ENCODE results near the gene DHX36. TPM values are rescaled to one million over a fixed set of nuclear protein-coding genes. Genes with fewer than 3 reads are reported as not detected.

Gene DHX36
- total and polyA plus RNA-seq, 2 experiments from 2014 or later: 29.6 to 60.9 TPM

DNA sequence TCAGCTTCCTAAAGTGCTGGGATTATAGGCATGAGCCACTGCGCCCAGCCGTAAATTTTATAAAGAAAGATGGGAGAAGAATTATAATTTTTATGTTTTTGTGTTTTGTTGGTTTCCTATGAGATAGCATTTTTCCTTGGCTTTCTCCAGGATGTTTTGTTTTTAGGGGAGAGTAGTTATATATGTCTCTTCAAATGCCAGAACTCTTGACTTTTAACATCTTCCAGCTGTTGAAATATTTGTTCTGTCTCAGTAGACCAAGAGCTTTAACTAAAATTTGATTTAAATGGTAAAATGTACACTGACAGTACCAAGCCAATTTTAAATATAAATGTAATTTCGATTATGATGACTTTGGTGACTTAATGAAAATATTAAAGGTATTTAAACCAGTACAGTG is 96.8 kb downstream of the DHX36 start:
- Histone ChIP-seq H3K9me3 (ENCODE audit: low read depth) (no peaks in the 10 kb centered on the region), H3K4me2 (no peak overlapping the region), H3K79me2 (no peaks in the 10 kb centered on the region), H3K9me2 (replicated peaks; ENCODE audit: insufficient read depth) (no peaks in the 10 kb centered on the region), H3K4me1 (ENCODE audit: insufficient read depth) (peaks cover 12% of the 10 kb centered on the region), H4K20me1 (ENCODE audit: insufficient read depth, poor library complexity, severe bottlenecking) (no peaks in the 10 kb centered on the region), H3K27ac (no peak overlapping the region), H3K27me3 (no peaks in the 10 kb centered on the region), H3K36me3 (replicated peaks; ENCODE audit: insufficient read depth, low read depth) (no peaks in the 10 kb centered on the region), H3K4me3 (no peak overlapping the region), H2AFZ (no peak overlapping the region)
- no peak for DNase-seq (ENCODE audit: low spot score)
- 91% methylated on average over 3 of the region's 3 CpGs for whole genome bisulfite sequencing (ENCODE audit: low lambda C conversion rate, missing lambda C conversion rate)
- TF ChIP-seq, protein P1, sequence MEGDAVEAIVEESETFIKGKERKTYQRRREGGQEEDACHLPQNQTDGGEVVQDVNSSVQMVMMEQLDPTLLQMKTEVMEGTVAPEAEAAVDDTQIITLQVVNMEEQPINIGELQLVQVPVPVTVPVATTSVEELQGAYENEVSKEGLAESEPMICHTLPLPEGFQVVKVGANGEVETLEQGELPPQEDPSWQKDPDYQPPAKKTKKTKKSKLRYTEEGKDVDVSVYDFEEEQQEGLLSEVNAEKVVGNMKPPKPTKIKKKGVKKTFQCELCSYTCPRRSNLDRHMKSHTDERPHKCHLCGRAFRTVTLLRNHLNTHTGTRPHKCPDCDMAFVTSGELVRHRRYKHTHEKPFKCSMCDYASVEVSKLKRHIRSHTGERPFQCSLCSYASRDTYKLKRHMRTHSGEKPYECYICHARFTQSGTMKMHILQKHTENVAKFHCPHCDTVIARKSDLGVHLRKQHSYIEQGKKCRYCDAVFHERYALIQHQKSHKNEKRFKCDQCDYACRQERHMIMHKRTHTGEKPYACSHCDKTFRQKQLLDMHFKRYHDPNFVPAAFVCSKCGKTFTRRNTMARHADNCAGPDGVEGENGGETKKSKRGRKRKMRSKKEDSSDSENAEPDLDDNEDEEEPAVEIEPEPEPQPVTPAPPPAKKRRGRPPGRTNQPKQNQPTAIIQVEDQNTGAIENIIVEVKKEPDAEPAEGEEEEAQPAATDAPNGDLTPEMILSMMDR (IDR thresholded peaks at IDR 0.05; ENCODE audit: poor library complexity): no peak
- no peak for TF ChIP-seq EZH2 (IDR thresholded peaks at IDR 0.05; ENCODE audit: borderline replicate concordance)
- no peak for TF ChIP-seq EZH2phosphoT487 (IDR thresholded peaks at IDR 0.05; ENCODE audit: low read depth, severe bottlenecking, unreplicated experiment)

DNA sequence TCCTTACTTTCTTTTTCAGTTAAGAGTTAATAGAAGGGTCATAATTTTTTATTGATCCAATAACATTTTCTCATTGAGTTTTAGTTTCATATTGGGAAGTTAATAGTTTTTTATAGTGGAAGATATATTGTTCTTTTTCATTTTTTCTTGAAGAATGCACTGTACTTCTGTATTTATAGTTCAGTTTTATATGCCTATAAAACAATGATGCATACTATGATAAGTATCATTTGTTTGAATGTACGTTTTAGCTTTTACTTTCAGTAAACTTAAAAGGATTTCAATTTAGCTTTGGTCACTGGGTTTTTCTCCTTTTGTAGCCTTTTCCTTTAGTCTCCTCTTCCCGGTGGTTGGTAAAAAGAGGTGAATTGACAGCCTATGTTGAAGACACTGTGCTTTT is 98.8 kb downstream of the DHX36 start:
- no peak for DNase-seq (ENCODE audit: low spot score)

DNA sequence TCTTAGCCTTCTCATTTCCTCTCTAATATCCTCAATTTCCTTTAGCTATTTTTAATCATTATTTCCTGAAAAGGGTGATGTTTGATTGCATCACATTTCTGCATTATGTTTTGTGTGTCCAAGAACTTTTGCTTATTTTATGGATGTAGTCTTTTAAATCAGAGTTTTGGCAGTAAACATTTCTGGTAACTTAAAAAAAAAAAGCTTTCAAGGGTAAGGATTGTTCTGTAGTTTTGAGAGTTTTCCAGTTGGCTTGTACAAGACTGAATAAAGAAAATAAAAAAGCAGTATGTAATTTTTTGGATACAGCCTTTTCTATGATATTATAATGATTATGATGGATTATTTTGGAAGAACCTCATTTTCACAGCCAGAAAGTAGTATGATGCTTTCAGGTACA is 99.4 kb downstream of the DHX36 start:
- Histone ChIP-seq H3K9me2 (replicated peaks; ENCODE audit: insufficient read depth) (no peaks in the 10 kb centered on the region), H4K20me1 (ENCODE audit: insufficient read depth, poor library complexity, severe bottlenecking) (no peaks in the 10 kb centered on the region), H3K4me2 (no peak overlapping the region), H3K4me1 (ENCODE audit: insufficient read depth) (peaks cover 12% of the 10 kb centered on the region), H3K79me2 (no peaks in the 10 kb centered on the region), H3K36me3 (replicated peaks; ENCODE audit: insufficient read depth, low read depth) (no peaks in the 10 kb centered on the region), H3K27me3 (no peaks in the 10 kb centered on the region), H3K4me3 (no peak overlapping the region), H3K9me3 (ENCODE audit: low read depth) (no peaks in the 10 kb centered on the region), H3K27ac (no peak overlapping the region), H2AFZ (no peak overlapping the region)
- TF ChIP-seq EZH2 (IDR thresholded peaks at IDR 0.05; ENCODE audit: borderline replicate concordance): no peak
- no peak for TF ChIP-seq EZH2phosphoT487 (IDR thresholded peaks at IDR 0.05; ENCODE audit: low read depth, severe bottlenecking, unreplicated experiment)
- TF ChIP-seq, protein P1 (IDR thresholded peaks at IDR 0.05; ENCODE audit: poor library complexity): no peak
- no peak for DNase-seq (ENCODE audit: low spot score)

More for the DNA sequence above, 98.8 kb downstream of the DHX36 start:
- no peaks in the 10 kb centered on the region for H3K79me2 ChIP-seq
- no peak for TF ChIP-seq EZH2phosphoT487 (IDR thresholded peaks at IDR 0.05; ENCODE audit: low read depth, severe bottlenecking, unreplicated experiment)
- TF ChIP-seq, protein P1 (IDR thresholded peaks at IDR 0.05; ENCODE audit: poor library complexity): no peak
- no peak for TF ChIP-seq EZH2 (IDR thresholded peaks at IDR 0.05; ENCODE audit: borderline replicate concordance)
- no peaks in the 10 kb centered on the region for H3K27me3 ChIP-seq
- 35% methylated on average over 2 of the region's 2 CpGs for WGBS (ENCODE audit: low lambda C conversion rate, missing lambda C conversion rate)
- no peaks in the 10 kb centered on the region for H3K9me2 ChIP-seq (replicated peaks; ENCODE audit: insufficient read depth)
- no peak overlapping the region for H3K4me2 ChIP-seq
- H3K27ac ChIP-seq: no peak overlapping the region
- H2AFZ ChIP-seq: no peak overlapping the region
- no peaks in the 10 kb centered on the region for H3K9me3 ChIP-seq (ENCODE audit: low read depth)
- H3K36me3 ChIP-seq (replicated peaks; ENCODE audit: insufficient read depth, low read depth): no peaks in the 10 kb centered on the region
- H3K4me1 ChIP-seq (ENCODE audit: insufficient read depth): peaks cover 12% of the 10 kb centered on the region
- no peak overlapping the region for H3K4me3 ChIP-seq
- H4K20me1 ChIP-seq (ENCODE audit: insufficient read depth, poor library complexity, severe bottlenecking): no peaks in the 10 kb centered on the region

DNA sequence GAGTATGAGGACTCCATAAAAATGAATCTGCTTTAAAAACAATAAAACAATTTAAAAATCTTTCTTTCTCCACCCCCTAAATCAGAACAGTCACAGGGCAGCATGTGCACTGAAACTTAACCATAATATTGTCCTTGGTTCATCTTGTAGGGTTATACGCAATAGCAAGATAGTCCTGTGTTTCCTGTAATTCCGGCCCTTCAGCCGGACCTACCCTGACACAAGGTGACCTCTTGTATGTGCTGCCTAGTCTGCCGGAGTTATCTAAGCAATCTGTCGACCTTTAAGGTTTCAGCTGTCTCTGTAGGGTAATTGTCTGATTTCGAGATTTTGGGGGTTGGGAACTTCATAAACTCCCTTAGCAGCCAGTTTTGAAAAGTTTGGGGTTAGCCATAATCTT is 99.9 kb downstream of the DHX36 start:
- no peak overlapping the region for H3K4me2 ChIP-seq
- 52% methylated on average over 6 of the region's 6 CpGs for WGBS (ENCODE audit: low lambda C conversion rate, missing lambda C conversion rate)
- H3K79me2 ChIP-seq: no peaks in the 10 kb centered on the region
- peaks cover 11% of the 10 kb centered on the region for H3K4me1 ChIP-seq (ENCODE audit: insufficient read depth)
- H3K36me3 ChIP-seq (replicated peaks; ENCODE audit: insufficient read depth, low read depth): no peaks in the 10 kb centered on the region
- TF ChIP-seq EZH2phosphoT487 (IDR thresholded peaks at IDR 0.05; ENCODE audit: low read depth, severe bottlenecking, unreplicated experiment) (no peak), EZH2 (IDR thresholded peaks at IDR 0.05; ENCODE audit: borderline replicate concordance) (no peak)
- TF ChIP-seq, protein P1 (IDR thresholded peaks at IDR 0.05; ENCODE audit: poor library complexity): no peak
- no peaks in the 10 kb centered on the region for H3K9me2 ChIP-seq (replicated peaks; ENCODE audit: insufficient read depth)
- H3K4me3 ChIP-seq: no peak overlapping the region
- no peak for DNase-seq (ENCODE audit: low spot score)
- no peaks in the 10 kb centered on the region for H3K9me3 ChIP-seq (ENCODE audit: low read depth)
- H3K27me3 ChIP-seq: no peaks in the 10 kb centered on the region
- no peaks in the 10 kb centered on the region for H4K20me1 ChIP-seq (ENCODE audit: insufficient read depth, poor library complexity, severe bottlenecking)
- H3K27ac ChIP-seq: no peak overlapping the region
- H2AFZ ChIP-seq: no peak overlapping the region
